Activated T-cell treated with anti-CD3 and anti-CD28 coated beads, Interleukin-2, amount 50 U/mL, for 24 hours (primary cell): ENCODE measurements around the gene ADAP1.

Source experiments
- DNase-seq: peaks from one replicate; pipeline ENCODE4 v3.0.0-alpha.2; 2020
- H3K27ac Mint-ChIP-seq: 2 replicates; pipeline ENCODE4 v1.8.0; 2020; ENCODE audit warnings: mild to moderate bottlenecking, mixed read lengths
- H3K27me3 Mint-ChIP-seq: 2 replicates; pipeline ENCODE4 v1.8.0; 2020; ENCODE audit warnings: mixed read lengths
- H3K36me3 Mint-ChIP-seq: 2 replicates; pipeline ENCODE4 v1.8.0; 2020; ENCODE audit warnings: low read depth, mixed read lengths
- H3K4me1 Mint-ChIP-seq: 2 replicates; pipeline ENCODE4 v1.8.0; 2020; ENCODE audit warnings: low read depth, mixed read lengths
- H3K4me3 Mint-ChIP-seq: 2 replicates; pipeline ENCODE4 v1.8.0; 2020; ENCODE audit warnings: mild to moderate bottlenecking, moderate library complexity, mixed read lengths
- H3K9me3 Mint-ChIP-seq: 2 replicates; pipeline ENCODE4 v1.8.0; 2020; ENCODE audit warnings: mixed read lengths

The ADAP1 gene

GRCh38 chr7:991729-992656 is 37.5 kb upstream of the ADAP1 start:
- Mint-ChIP-seq H3K4me3 (no peak overlapping the region), H3K9me3 (no peaks in the 10 kb centered on the region), H3K27ac (no peak overlapping the region), H3K4me1 (peaks cover 5% of the 10 kb centered on the region), H3K36me3 (peaks cover 2% of the 10 kb centered on the region), H3K27me3 (no peaks in the 10 kb centered on the region)
- no peak for DNase-seq

DNA sequence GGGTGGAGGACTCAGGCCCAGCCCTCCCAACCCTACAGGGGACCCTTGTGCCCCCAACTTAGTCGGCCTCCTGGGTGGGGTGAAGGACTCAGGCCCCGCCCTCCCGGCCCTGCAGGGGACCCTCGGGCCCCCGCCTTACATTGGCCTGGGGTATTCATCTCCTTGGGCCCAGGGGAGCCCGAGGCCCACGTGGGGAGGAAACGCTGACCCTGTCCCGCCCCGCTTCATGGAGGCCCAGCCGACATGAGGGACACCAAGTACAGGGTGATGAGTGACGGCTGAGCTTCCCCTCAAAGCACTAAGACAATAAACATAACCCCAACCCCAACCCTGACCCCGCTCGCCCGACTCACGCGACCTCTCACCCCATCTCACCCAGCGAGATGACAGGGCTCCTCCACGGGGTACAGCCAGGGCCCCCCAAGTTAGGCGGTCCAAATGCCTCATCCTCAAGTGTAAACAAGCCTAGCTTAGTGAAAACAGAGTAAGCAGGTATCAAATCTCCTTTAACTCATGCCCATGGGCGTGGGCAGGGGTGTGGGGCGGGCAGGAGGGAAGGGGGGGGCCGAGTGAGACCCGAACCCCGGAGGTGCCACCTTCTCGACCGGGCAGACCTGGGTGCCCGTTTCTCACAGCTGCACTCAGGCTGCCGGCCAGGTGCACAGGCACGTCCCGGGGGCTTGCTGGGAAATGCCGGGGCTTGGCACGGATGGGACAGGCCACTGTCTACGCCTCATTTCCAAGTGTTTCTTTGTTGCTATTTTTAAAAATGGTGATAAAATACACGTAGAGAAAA is 36.7 kb upstream of the ADAP1 start:
- Mint-ChIP-seq H3K4me1 (peaks cover 5% of the 10 kb centered on the region), H3K27me3 (peaks cover 8% of the 10 kb centered on the region), H3K9me3 (no peaks in the 10 kb centered on the region), H3K27ac (no peak overlapping the region), H3K4me3 (no peak overlapping the region), H3K36me3 (no peaks in the 10 kb centered on the region)
- no peak for DNase-seq

- no peaks in the 10 kb centered on the region for H3K9me3 Mint-ChIP-seq
- no peaks in the 10 kb centered on the region for H3K36me3 Mint-ChIP-seq
- H3K27me3 Mint-ChIP-seq: peaks cover 11% of the 10 kb centered on the region
Measured at GRCh38 chr7:990352-990932, 36.0 kb upstream of the ADAP1 start.

DNA sequence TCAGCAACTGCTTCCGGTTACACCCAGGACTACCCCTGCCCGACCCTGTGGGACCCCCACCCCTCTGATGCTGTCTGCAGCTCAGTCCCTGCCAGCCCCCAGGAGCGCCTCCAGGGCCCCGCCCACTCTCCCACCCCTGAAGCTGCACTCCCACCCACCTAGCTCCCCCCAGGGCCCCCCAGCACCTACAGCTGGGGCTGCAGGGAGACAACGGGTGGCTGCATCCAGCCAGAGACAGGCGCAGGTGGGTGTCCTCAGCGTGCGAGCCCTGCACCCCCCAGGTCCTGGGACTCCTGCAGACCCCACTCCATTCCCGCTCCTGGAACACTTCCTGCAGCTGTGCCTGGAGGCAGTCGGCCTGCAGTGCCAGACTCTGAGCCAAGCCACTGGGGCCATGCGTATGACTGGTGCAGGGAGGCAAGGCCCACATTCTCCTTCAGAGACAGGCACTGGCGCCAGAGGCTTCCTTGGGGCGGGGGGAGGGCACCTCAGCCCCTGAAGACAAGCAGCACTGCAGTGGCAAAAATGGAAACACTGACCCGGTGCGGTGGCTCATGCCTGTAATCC is 34.6 kb upstream of the ADAP1 start:
- Mint-ChIP-seq H3K36me3 (no peaks in the 10 kb centered on the region), H3K27ac (no peak overlapping the region), H3K27me3 (peaks cover 13% of the 10 kb centered on the region), H3K9me3 (no peaks in the 10 kb centered on the region), H3K4me3 (no peak overlapping the region), H3K4me1 (peaks cover 5% of the 10 kb centered on the region)
- DNase-seq: no peak

More at GRCh38 chr7:990352-990932, 36.0 kb upstream of the ADAP1 start:
- no peak for DNase-seq
- no peak overlapping the region for H3K27ac Mint-ChIP-seq
- peaks cover 5% of the 10 kb centered on the region for H3K4me1 Mint-ChIP-seq
- no peak overlapping the region for H3K4me3 Mint-ChIP-seq

DNA sequence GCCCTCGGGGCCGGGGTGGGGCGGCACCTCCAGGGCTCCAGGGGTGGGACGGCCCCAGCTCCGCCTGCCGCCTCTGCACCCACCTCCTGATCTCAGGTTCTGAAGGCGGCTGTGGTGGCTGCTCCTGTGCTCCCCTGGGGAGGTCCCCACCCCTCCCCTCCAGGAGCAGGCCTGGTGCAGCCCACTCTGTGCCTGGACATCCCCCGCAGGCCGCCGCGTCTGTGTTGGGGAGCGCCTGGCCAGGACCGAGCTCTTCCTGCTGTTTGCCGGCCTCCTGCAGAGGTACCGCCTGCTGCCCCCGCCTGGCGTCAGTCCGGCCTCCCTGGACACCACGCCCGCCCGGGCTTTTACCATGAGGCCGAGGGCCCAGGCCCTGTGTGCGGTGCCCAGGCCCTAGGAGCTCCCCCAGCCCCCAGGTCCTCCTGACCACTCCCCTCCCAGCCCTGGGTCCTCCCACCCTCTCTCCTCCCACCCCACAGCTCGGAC is 34.0 kb upstream of the ADAP1 start:
- DNase-seq: no peak
- peaks cover 13% of the 10 kb centered on the region for H3K27me3 Mint-ChIP-seq
- peaks cover 5% of the 10 kb centered on the region for H3K4me1 Mint-ChIP-seq
- H3K27ac Mint-ChIP-seq: no peak overlapping the region
- no peaks in the 10 kb centered on the region for H3K9me3 Mint-ChIP-seq
- no peaks in the 10 kb centered on the region for H3K36me3 Mint-ChIP-seq
- no peak overlapping the region for H3K4me3 Mint-ChIP-seq

DNA sequence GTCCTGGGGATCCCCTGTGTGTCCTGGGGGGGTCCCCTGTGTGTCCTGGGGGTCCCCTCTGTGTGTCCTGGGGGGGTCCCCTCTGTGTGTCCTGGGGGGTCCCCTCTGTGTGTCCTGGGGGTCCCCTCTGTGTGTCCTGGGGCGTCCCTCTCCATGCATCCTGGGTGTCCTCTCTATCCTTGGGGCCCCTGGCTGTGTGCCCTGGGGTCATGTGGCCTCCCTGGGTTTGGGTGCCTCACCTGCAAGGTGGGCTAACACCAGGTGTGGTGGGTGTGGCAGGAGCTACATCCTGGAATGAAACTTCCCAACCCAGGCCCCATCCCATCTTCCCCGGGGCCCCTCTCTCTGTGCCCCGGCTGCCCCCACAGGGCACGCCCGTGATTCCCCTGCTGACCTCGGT is 33.4 kb upstream of the ADAP1 start:
- Mint-ChIP-seq H3K9me3 (no peaks in the 10 kb centered on the region), H3K27ac (no peak overlapping the region)

GRCh38 chr7:986766-987751 is 32.6 kb upstream of the ADAP1 start:
- no peaks in the 10 kb centered on the region for H3K9me3 Mint-ChIP-seq
- no peak overlapping the region for H3K4me3 Mint-ChIP-seq
- H3K36me3 Mint-ChIP-seq: no peaks in the 10 kb centered on the region
- no peaks in the 10 kb centered on the region for H3K4me1 Mint-ChIP-seq
- no peak overlapping the region for H3K27ac Mint-ChIP-seq
- peaks cover 13% of the 10 kb centered on the region for H3K27me3 Mint-ChIP-seq
- no peak for DNase-seq

More for the DNA sequence above, 33.4 kb upstream of the ADAP1 start:
- H3K36me3 Mint-ChIP-seq: no peaks in the 10 kb centered on the region
- H3K27me3 Mint-ChIP-seq: peaks cover 13% of the 10 kb centered on the region
- H3K4me1 Mint-ChIP-seq: peaks cover 2% of the 10 kb centered on the region
- no peak for DNase-seq
- no peak overlapping the region for H3K4me3 Mint-ChIP-seq

- H3K9me3 Mint-ChIP-seq: no peaks in the 10 kb centered on the region
- no peaks in the 10 kb centered on the region for H3K36me3 Mint-ChIP-seq
- no peak overlapping the region for H3K27ac Mint-ChIP-seq
- no peaks in the 10 kb centered on the region for H3K4me1 Mint-ChIP-seq
- peaks cover 13% of the 10 kb centered on the region for H3K27me3 Mint-ChIP-seq
- no peak overlapping the region for H3K4me3 Mint-ChIP-seq
- DNase-seq: no peak
Measured at GRCh38 chr7:985915-986741, 31.6 kb upstream of the ADAP1 start.

DNA sequence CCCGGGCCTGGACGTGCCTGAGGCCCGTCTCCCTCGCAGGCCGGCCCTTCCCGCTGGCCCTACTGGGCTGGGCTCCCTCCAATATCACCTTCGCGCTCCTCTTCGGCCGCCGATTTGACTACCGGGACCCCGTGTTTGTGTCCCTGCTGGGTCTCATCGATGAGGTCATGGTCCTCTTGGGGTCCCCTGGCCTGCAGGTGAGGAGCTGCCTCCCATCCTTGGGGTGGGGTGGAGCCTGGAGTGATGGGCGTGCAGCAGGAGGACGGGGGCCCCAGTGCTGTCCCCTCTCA is 30.6 kb upstream of the ADAP1 start:
- Mint-ChIP-seq H3K27me3 (peaks cover 13% of the 10 kb centered on the region), H3K4me3 (no peak overlapping the region), H3K9me3 (no peaks in the 10 kb centered on the region), H3K27ac (no peak overlapping the region), H3K36me3 (no peaks in the 10 kb centered on the region), H3K4me1 (no peaks in the 10 kb centered on the region)
- DNase-seq: no peak

- H3K4me3 Mint-ChIP-seq: no peak overlapping the region
- H3K9me3 Mint-ChIP-seq: no peaks in the 10 kb centered on the region
- no peaks in the 10 kb centered on the region for H3K4me1 Mint-ChIP-seq
- H3K27me3 Mint-ChIP-seq: peaks cover 13% of the 10 kb centered on the region
- no peaks in the 10 kb centered on the region for H3K36me3 Mint-ChIP-seq
- H3K27ac Mint-ChIP-seq: no peak overlapping the region
- DNase-seq: no peak
Measured at GRCh38 chr7:984361-985126, 30.1 kb upstream of the ADAP1 start.

- no peak overlapping the region for H3K27ac Mint-ChIP-seq
- H3K4me1 Mint-ChIP-seq: no peaks in the 10 kb centered on the region
- peaks cover 13% of the 10 kb centered on the region for H3K27me3 Mint-ChIP-seq
- H3K9me3 Mint-ChIP-seq: no peaks in the 10 kb centered on the region
- H3K4me3 Mint-ChIP-seq: no peak overlapping the region
- DNase-seq: no peak
- H3K36me3 Mint-ChIP-seq: no peaks in the 10 kb centered on the region
Measured at GRCh38 chr7:983616-984071, 29.2 kb upstream of the ADAP1 start.

GRCh38 chr7:983004-983615 is 28.6 kb upstream of the ADAP1 start, which contains the start of gene CYP2W1:
Gene CYP2W1, plus strand, starts transcription at chr7:983181. Its CDS starts 31 bp downstream, at chr7:983212.
- DNase-seq: no peak
- Mint-ChIP-seq H3K4me1 (no peaks in the 10 kb centered on the region), H3K27me3 (peaks cover 13% of the 10 kb centered on the region), H3K36me3 (no peaks in the 10 kb centered on the region), H3K27ac (no peak within 1 kb of the TSS), H3K4me3 (no peak within 1 kb of the TSS), H3K9me3 (no peaks in the 10 kb centered on the region)
